IPS-15b (cell line): ENCODE measurements around the gene MGMT.

Source experiments
- H3K27me3 ChIP-seq: one replicate; pipeline ENCODE4 v1.6.1; 2013; ENCODE audit warnings: low read length; ENCODE audit not compliant: control insufficient read depth, insufficient read depth
- H3K36me3 ChIP-seq: one replicate; pipeline ENCODE4 v1.6.1; 2013; ENCODE audit warnings: low read length; ENCODE audit not compliant: control insufficient read depth, insufficient read depth
- H3K4me1 ChIP-seq: one replicate; pipeline ENCODE4 v1.6.1; 2013; ENCODE audit warnings: mild to moderate bottlenecking, low read length; ENCODE audit not compliant: control insufficient read depth, insufficient read depth
- H3K4me3 ChIP-seq: one replicate; pipeline ENCODE4 v1.5.1; 2013; ENCODE audit warnings: low read depth, low read length
- H3K9ac ChIP-seq: one replicate; pipeline ENCODE4 v1.6.1; 2013; ENCODE audit warnings: low read depth, mild to moderate bottlenecking, low read length
- H3K9me3 ChIP-seq: one replicate; pipeline ENCODE4 v1.6.1; 2013; ENCODE audit warnings: mild to moderate bottlenecking, low read length; ENCODE audit not compliant: control insufficient read depth, insufficient read depth

Gene MGMT

DNA sequence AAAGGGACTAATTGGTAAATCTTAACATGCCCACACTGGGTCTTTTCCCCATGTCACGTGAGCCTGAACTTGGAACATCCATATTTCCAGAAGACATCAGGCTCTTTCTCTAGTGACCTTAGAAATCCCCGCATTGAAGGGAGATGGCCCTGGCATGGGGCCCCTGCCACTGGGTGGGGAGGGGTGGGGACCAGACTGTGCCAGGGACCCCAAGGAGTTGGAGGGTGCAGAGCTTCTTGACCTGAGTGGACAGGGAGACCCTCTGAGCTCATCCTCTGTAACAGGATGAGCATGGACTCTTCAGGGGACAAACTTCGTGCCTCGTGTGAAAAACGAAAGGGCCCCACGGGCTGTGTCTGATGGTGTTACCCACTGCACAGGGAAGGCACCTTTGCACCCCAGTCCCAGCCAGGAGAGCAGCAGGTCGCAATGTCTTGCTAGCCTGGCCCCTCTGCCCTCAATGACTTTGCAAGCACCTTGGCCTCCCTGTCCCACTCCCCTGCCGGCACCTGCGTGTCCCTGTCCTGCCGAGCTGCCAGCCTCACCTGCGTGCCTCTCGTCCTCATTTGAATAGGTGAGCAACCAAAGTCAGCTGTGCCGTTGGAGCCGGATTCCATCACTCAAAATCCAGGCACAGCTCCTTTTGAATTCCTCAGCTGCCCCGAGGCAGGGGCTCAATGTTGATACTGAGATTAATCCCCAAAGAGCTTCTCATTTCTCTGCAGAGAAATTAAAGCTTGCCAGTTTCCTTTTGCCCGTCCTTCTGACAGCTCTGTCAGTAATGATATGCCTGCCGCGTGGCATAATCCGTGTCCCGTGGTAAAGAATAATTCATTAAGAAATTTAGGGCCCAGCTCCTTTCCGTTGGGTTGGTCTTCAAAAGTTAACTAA, 262.1 kb downstream of the MGMT start:
- no peaks in the 10 kb centered on the region for H3K27me3 ChIP-seq

DNA sequence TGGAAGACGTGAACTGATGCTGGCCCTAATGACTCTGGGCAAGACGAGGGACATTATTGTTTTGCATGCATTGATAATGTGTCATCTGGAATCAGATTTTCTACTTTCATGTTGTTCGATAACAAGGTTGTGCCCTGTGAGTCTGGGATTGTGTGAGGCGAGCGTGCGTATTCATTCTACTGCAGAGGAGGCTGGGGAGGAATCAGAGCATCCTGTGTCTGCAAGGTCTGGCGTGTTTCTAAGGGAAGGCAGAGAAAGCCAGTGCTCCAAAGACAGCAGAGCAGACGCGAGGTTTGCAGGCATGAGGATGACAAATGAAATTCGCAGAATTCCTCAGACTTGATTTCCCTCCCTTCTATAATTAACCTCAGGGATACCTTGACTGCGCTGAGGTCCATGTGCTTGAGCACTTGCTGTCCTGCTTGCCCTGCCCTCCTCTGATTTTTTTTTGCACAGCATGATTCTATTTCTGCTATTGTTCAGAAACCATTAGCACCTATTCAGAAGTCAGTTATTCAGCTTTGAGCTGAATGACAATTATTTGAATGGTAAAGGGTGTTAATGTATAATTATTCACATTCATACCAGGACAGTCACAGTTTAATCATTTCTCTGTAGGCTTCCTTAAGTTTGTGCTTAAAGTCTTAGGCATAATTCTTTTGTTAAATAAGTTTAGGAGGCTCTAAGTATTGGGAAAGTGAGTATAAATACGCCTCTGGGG, 263.4 kb downstream of the MGMT start:
- Histone ChIP-seq H3K9ac (no peak overlapping the region), H3K27me3 (no peaks in the 10 kb centered on the region), H3K4me3 (no peak overlapping the region), H3K9me3 (peaks cover 5% of the 10 kb centered on the region), H3K36me3 (no peaks in the 10 kb centered on the region), H3K4me1 (peaks cover 2% of the 10 kb centered on the region)

More for the DNA sequence above, 262.1 kb downstream of the MGMT start:
- H3K4me1 ChIP-seq, result peaks cover 2% of the 10 kb centered on the region
- no peak overlapping the region for H3K4me3 ChIP-seq
- H3K36me3 ChIP-seq, result no peaks in the 10 kb centered on the region
- H3K9me3 ChIP-seq, result peaks cover 5% of the 10 kb centered on the region
- H3K9ac ChIP-seq, result no peak overlapping the region

DNA sequence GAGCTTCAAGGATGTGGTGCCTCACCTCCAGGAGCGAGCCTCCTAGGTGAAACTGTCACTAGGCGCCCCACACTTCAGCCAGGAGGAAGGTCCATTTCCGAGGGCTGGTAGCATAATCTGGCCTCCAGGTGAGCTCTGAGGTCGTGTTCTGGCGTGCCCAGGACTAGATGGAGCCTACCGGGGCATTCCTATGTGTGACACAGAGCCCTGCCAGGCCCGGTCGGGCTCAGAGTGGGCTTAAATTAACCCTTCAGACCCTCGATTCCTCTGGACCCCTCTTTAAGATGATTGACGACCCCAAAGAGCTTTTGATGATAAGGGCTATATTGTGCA, 263.9 kb downstream of the MGMT start:
- Histone ChIP-seq H3K27me3 (no peaks in the 10 kb centered on the region), H3K4me3 (no peak overlapping the region), H3K9me3 (peaks cover 5% of the 10 kb centered on the region), H3K9ac (no peak overlapping the region), H3K4me1 (peaks cover 2% of the 10 kb centered on the region), H3K36me3 (no peaks in the 10 kb centered on the region)

DNA sequence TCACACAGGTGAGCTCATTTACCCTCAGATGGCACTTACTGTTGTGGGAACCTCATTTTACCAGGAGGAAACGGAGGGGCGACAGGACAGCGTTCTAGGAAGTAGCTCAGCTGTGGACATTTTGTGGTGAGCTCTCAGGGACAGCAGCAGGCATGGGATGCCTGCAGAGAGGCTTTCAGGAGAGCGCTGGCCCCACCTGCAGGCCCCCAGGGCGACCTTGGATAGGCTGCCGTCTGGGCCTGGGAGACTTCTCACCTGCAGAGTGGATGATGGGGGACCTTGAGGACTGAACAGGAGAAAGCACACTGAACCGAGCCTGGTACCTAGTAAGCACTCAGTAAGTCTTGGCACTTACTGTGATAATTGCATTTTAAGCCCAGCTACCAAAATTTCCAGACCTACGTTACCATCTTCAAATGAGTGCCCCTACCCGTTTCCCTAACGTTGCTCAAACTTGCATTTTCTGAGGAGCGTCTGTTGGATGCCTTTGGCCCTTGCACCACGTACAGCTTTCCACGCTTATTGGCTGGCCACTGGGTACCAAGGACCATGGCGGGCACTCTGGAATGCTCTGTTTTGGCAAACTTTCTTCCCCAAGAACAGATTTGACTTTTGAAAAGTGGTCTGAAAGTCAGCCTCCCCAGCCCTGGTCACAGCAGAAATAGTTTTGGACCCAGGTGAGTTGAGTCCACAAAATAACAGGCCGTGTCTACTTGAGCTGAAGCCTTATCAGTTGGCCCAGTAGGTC, 273.7 kb downstream of the MGMT start:
- Histone ChIP-seq H3K27me3 (no peaks in the 10 kb centered on the region), H3K4me3 (no peak overlapping the region), H3K9me3 (no peaks in the 10 kb centered on the region), H3K36me3 (no peaks in the 10 kb centered on the region), H3K4me1 (no peaks in the 10 kb centered on the region), H3K9ac (no peak overlapping the region)

DNA sequence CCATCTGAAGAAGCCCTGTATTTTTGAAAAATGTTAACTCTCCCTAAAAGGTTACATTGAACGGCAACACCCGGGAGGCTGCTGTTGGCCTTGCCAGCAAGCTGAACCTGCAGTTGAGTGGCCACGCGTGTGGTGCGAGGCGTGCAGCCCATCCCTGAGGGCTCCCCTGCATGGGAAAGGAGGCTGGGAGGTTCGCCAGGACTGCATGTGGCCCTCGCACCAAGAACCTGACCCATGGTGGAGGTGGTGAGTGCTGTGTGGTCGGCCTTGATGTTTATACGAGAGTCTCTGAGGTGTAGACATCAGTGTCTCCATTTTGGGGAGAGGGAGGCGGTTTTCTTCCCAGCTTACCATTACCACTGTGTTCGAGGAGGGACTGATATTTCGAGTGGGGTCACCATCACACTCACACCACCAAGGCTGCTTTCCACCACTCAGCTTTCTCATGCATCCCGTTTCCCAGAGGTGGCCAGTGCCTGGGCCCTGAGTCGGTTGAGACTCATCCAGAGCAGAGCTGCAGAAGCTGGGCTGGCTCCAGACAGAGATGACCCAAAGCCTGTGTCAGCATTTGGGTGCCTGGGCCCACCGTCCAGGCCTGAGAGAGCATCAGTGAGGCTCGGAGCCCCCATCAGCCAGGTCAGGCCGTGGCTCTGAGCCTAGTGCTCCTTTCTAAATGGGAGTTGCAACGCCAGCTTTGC, 274.4 kb downstream of the MGMT start:
- H3K4me1 ChIP-seq, result no peaks in the 10 kb centered on the region
- no peaks in the 10 kb centered on the region for H3K27me3 ChIP-seq
- no peaks in the 10 kb centered on the region for H3K36me3 ChIP-seq
- H3K9me3 ChIP-seq, result no peaks in the 10 kb centered on the region
- H3K9ac ChIP-seq, result no peak overlapping the region
- no peak overlapping the region for H3K4me3 ChIP-seq

DNA sequence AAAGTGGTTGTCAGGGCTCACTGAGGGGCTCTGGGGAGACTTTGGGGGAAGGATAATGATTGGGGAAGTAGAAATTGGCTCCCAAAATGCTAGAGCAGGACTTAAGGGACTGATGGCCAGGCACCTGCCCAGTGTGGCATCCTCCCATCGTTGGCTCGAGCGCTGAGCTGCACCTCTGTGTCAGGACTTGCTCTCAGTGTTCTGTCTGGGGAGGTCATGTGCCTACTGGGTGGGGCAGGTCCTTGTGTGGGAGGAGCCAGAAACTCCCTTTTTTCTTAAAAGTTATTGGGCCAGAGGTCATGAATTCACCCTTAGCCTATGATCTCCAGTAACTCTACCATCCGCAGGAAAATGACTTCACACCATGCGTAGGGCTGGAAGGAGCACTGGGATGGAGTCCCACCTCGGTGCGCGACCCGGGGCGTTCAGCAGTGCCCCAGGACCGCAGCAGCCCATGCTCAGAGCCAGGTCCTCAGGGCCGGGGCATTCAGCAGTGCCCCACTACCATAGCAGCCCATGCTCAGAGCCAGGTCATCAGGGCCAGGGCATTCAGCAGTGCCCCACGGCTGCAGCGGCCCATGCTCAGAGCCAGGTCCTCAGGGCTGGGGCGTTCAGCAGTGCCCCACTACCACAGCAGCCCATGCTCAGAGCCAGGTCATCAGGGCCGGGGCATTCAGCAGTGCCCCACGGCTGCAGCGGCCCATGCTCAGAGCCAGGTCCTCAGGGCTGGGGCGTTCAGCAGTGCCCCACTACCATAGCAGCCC, 275.1 kb downstream of the MGMT start:
- Histone ChIP-seq H3K9ac (no peak overlapping the region), H3K9me3 (no peaks in the 10 kb centered on the region), H3K4me1 (no peaks in the 10 kb centered on the region), H3K36me3 (no peaks in the 10 kb centered on the region), H3K4me3 (no peak overlapping the region), H3K27me3 (no peaks in the 10 kb centered on the region)

DNA sequence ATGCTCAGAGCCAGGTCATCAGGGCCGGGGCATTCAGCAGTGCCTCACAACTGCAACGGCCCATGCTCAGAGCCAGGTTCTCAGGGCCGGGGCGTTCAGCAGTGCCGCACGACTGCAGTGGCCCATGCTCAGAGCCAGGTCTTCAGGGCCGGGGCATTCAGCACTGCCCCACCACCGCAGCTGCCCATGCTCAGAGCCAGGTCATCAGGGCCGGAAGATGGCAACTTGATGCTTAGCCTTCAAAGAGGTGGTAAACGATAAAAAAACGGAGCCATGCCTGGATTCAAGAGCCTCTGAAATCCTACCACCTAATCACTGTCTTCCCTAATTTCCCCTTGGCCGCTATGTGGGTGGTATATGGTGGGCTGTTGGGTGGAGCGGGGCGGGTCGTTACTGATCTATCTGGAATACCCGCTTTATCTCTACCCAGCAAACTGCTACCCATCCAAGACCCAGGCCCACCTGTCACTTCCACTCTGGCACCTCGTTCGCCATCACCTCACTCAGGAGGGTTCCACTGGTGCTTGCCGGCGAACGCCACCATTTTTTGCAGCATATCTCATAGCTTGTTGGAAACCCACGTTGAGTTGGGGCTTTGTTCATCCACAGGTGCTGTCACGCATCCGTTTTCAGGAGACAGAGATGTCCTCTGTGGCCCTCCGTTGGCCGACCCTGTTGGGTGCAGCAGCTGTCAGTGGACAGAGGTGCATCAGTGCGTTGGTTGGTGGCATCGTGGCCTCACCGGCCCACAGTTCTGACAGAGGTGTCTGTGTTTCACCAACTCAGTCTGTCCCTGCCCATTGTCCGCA, 275.9 kb downstream of the MGMT start:
- H3K36me3 ChIP-seq, result no peaks in the 10 kb centered on the region
- no peaks in the 10 kb centered on the region for H3K4me1 ChIP-seq
- H3K9ac ChIP-seq, result no peak overlapping the region
- H3K9me3 ChIP-seq, result no peaks in the 10 kb centered on the region
- H3K27me3 ChIP-seq, result no peaks in the 10 kb centered on the region
- no peak overlapping the region for H3K4me3 ChIP-seq

DNA sequence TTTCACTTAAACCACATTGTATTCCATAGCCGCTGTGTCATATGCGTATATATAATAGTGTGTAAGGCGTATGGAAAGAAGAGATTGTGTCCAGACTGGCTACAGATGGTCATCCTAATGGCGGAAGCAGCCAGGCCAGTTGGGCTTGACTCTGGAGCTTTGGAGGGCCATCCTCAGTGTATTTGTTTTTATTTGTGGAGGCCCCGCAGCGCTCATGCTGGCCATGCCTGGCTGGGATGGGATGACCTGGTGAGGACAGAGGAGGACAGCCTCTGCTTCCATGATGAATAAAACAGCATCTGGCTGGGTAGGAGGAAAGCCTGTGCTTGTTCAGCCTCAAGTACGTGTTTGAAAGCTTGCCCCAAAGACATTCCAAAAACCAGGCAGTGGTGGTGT, 276.7 kb downstream of the MGMT start:
- Histone ChIP-seq H3K9me3 (no peaks in the 10 kb centered on the region), H3K27me3 (no peaks in the 10 kb centered on the region), H3K9ac (no peak overlapping the region), H3K36me3 (no peaks in the 10 kb centered on the region), H3K4me1 (no peaks in the 10 kb centered on the region), H3K4me3 (no peak overlapping the region)

DNA sequence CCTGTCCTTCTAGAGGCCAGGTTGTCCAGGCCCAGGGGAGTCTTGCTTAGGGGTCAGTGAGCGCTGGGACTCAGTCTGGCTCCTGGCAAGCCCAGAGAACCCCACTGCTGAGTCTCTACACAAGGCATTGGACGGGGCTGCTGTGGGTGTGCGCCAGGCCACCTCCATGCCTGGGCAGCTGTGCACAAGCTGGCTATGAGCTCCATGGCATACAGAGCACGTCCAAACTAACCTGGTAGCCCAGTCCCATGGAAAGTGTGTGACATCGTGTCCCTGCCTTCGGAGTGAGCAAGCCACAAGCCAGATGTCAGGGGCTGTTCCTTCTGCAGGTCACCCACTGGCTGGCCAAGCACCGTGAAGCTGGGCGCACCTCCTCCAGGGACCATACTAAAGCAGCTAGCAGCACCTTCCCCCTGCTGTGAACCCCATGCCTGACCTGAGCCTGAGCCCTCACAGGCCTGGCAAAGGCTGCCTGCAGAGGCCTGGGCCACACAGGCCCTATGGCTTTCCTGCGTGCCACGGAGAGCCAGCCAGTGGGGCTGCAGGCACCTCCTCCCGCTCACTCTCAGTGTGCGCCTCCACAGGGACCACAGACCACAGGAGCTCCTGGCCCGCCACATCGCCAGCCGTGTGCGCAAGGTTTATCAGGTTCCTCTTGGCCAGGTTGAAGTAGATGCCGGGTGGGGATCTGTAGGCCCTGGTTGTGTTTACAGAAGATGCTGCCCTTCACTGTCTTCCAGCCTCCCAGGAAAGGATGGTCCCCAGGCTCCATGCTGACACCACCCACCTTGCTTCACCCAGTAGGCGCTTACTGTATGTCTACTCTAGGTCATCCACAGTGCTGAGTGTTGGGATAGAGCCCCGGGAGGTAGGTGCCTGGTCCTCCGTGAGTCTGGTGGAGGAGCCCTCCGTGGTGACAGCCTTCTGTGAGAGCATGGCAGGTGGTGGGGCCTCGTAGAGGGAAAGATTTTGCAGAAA, 277.4 kb downstream of the MGMT start:
- Histone ChIP-seq H3K4me3 (no peak overlapping the region), H3K27me3 (no peaks in the 10 kb centered on the region), H3K4me1 (no peaks in the 10 kb centered on the region), H3K9me3 (no peaks in the 10 kb centered on the region), H3K9ac (no peak overlapping the region), H3K36me3 (no peaks in the 10 kb centered on the region)
